Measurements from ENCODE around the gene SH2D3C.
A peak's percentile ranks its signal among the peaks of the same experiment; 100 is the strongest.

The SH2D3C gene

DNA sequence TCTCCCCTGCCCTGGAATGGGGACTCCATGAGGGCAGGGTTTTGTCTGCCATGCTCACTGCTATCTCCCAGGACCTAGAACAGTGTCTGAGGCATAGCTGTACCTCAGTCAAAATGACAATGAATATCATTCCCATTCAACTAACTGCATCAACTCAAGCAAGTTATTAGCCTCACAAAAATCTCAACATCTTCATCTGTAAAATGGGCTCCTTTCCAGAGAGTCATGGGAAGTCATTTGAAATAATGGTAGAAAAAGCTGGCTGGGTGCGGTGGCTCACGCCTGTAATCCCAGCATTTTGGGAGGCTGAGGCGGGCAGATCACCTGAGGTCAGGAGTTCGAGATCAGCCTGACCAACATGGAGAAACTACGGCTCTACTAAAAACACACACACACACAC is 9.4 kb downstream of the SH2D3C start:
- Histone ChIP-seq H3K9ac (ENCODE audit: low read length) (no peak overlapping the region), H3K4ac (ENCODE audit: low read depth in 1 of 2, low read length in 2 of 2) (no peak overlapping the region), H3K27ac (ENCODE audit: low read length, poor library complexity, severe bottlenecking) (no peak overlapping the region), H3K36me3 (ENCODE audit: control insufficient read depth in 1 of 2, insufficient read depth in 2 of 2, low read depth in 1 of 2, low read length in 2 of 2) (no peaks in the 10 kb centered on the region), H3K9me3 (ENCODE audit: control insufficient read depth, low read length) (no peaks in the 10 kb centered on the region), H3K4me2 (ENCODE audit: low read length, poor library complexity, severe bottlenecking) (no peak overlapping the region), H4K91ac (ENCODE audit: low read length) (no peak overlapping the region), H3K27me3 (ENCODE audit: control insufficient read depth in 1 of 2, insufficient read depth in 1 of 2, low read length in 2 of 2) (peaks cover 6 to 62% of the 10 kb centered on the region in 2 experiments), H2AK5ac (ENCODE audit: low read length, severe bottlenecking) (no peak overlapping the region), H2AFZ (ENCODE audit: low read depth, low read length) (no peak overlapping the region), H3K23ac (ENCODE audit: low read length in 2 of 2) (no peak overlapping the region), H2BK12ac (ENCODE audit: low read length in 2 of 2) (no peak overlapping the region), H2BK120ac (ENCODE audit: low read depth, low read length) (no peak overlapping the region), H4K8ac (ENCODE audit: low read length) (no peak overlapping the region), H3K14ac (ENCODE audit: low read length in 2 of 2) (no peak overlapping the region), H3K4me1 (ENCODE audit: control insufficient read depth, insufficient read depth, low read depth, low read length) (peaks cover 18% of the 10 kb centered on the region), H3K79me1 (replicated peaks; ENCODE audit: low read length, poor library complexity, severe bottlenecking) (no peaks in the 10 kb centered on the region), H3K4me3 (ENCODE audit: insufficient read depth in 1 of 2, low read depth in 1 of 2, low read length in 2 of 2) (no peak overlapping the region), H2BK5ac (ENCODE audit: low read depth, low read length, poor library complexity, severe bottlenecking) (no peak overlapping the region), H3K18ac (ENCODE audit: low read depth in 1 of 2, low read length in 2 of 2) (no peak overlapping the region), H2BK15ac (ENCODE audit: low read depth, poor library complexity, severe bottlenecking) (no peak overlapping the region)
- DNase-seq: no peak
- 100% methylated on average over 5 of the region's 5 CpGs for WGBS

DNA sequence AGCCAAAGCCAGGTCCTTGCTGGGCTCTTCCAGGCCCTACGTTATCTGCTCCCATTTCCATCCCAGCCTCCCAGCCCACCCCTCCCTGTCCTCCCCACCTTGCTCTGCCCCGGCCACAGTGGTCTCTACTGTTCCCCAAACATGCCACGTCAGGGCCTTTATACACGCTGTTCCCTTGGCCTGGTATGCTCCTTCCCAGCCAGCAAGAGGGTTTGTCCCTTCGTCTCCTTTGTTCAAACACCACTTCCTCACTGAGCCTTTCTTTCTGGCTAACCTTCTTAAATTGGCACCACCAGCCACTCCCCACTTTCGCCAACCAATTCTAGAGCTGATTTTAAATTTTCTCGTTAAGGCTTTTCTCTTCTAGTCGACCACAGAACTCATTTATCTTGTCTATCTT is 9.8 kb downstream of the SH2D3C start:
- Histone ChIP-seq H2BK120ac (ENCODE audit: low read depth, low read length) (no peak overlapping the region), H2AK5ac (ENCODE audit: low read length, severe bottlenecking) (no peak overlapping the region), H2BK15ac (ENCODE audit: low read depth, poor library complexity, severe bottlenecking) (no peak overlapping the region), H3K27me3 (ENCODE audit: control insufficient read depth in 1 of 2, insufficient read depth in 1 of 2, low read length in 2 of 2) (peaks cover 10 to 61% of the 10 kb centered on the region in 2 experiments), H2BK5ac (ENCODE audit: low read depth, low read length, poor library complexity, severe bottlenecking) (no peak overlapping the region), H3K36me3 (ENCODE audit: control insufficient read depth in 1 of 2, insufficient read depth in 2 of 2, low read depth in 1 of 2, low read length in 2 of 2) (no peaks in the 10 kb centered on the region), H2AFZ (ENCODE audit: low read depth, low read length) (no peak overlapping the region), H3K9ac (ENCODE audit: low read length) (no peak overlapping the region), H3K4me2 (ENCODE audit: low read length, poor library complexity, severe bottlenecking) (no peak overlapping the region), H3K14ac (ENCODE audit: low read length in 2 of 2) (no peak overlapping the region), H4K91ac (ENCODE audit: low read length) (no peak overlapping the region), H3K79me1 (replicated peaks; ENCODE audit: low read length, poor library complexity, severe bottlenecking) (no peaks in the 10 kb centered on the region), H3K27ac (ENCODE audit: low read length, poor library complexity, severe bottlenecking) (no peak overlapping the region), H3K9me3 (ENCODE audit: control insufficient read depth, low read length) (no peaks in the 10 kb centered on the region), H3K4me3 (ENCODE audit: insufficient read depth in 1 of 2, low read depth in 1 of 2, low read length in 2 of 2) (no peak overlapping the region), H3K18ac (ENCODE audit: low read depth in 1 of 2, low read length in 2 of 2) (no peak overlapping the region), H4K8ac (ENCODE audit: low read length) (no peak overlapping the region), H3K4me1 (ENCODE audit: control insufficient read depth, insufficient read depth, low read depth, low read length) (peaks cover 18% of the 10 kb centered on the region), H3K23ac (ENCODE audit: low read length in 2 of 2) (no peak overlapping the region), H2BK12ac (ENCODE audit: low read length in 2 of 2) (no peak overlapping the region), H3K4ac (ENCODE audit: low read depth in 1 of 2, low read length in 2 of 2) (no peak overlapping the region)
- DNase-seq: no peak
- 78% methylated on average over 8 of the region's 8 CpGs for WGBS

DNA sequence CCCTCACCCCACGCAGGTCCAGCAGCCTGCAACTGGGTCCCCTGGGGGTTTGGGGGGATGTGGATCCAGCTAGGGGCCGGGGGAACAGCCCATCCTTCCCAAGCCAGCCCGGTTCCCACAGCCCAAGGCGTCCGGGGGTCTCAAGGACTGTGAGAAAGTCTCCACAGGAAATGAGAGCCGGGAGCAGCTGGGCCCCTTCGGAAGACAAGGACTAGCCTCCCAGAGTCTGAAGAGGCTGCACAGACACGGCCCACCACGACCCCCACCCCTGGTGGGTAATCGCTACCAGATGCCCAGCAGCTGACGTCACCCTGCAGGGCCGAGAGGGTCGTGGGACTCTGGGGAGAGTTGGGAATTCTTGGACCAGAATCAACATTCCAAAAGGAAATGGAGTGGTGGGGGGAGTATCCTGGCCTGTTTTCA is 10.5 kb downstream of the SH2D3C start:
- H3K36me3 ChIP-seq (ENCODE audit: control insufficient read depth in 1 of 2, insufficient read depth in 2 of 2, low read depth in 1 of 2, low read length in 2 of 2): no peaks in the 10 kb centered on the region
- no peak overlapping the region for H3K9ac ChIP-seq (ENCODE audit: low read length)
- peak overlapping the region; percentile 78 for H4K91ac ChIP-seq (ENCODE audit: low read length)
- H3K27me3 ChIP-seq (ENCODE audit: control insufficient read depth in 1 of 2, insufficient read depth in 1 of 2, low read length in 2 of 2): peaks cover 15 to 65% of the 10 kb centered on the region in 2 experiments
- H3K4me1 ChIP-seq (ENCODE audit: control insufficient read depth, insufficient read depth, low read depth, low read length): peaks cover 18% of the 10 kb centered on the region
- peak overlapping the region; percentile 26 for H3K4me2 ChIP-seq (ENCODE audit: low read length, poor library complexity, severe bottlenecking)
- H2AK5ac ChIP-seq (ENCODE audit: low read length, severe bottlenecking): no peak overlapping the region
- H2BK15ac ChIP-seq (ENCODE audit: low read depth, poor library complexity, severe bottlenecking): peak overlapping the region; percentile 82
- no peak overlapping the region for H2BK5ac ChIP-seq (ENCODE audit: low read depth, low read length, poor library complexity, severe bottlenecking)
- peak overlapping the region in 1 of 2 experiments; percentile 65 for H3K18ac ChIP-seq (ENCODE audit: low read depth in 1 of 2, low read length in 2 of 2)
- H3K27ac ChIP-seq (ENCODE audit: low read length, poor library complexity, severe bottlenecking): no peak overlapping the region
- H3K9me3 ChIP-seq (ENCODE audit: control insufficient read depth, low read length): no peaks in the 10 kb centered on the region
- peak overlapping the region in 1 of 2 experiments; percentile 8 for H2BK12ac ChIP-seq (ENCODE audit: low read length in 2 of 2)
- H2BK120ac ChIP-seq (ENCODE audit: low read depth, low read length): no peak overlapping the region
- peak overlapping the region in 1 of 2 experiments; percentile 35 for H3K4ac ChIP-seq (ENCODE audit: low read depth in 1 of 2, low read length in 2 of 2)
- H3K14ac ChIP-seq (ENCODE audit: low read length in 2 of 2): no peak overlapping the region
- no peaks in the 10 kb centered on the region for H3K79me1 ChIP-seq (replicated peaks; ENCODE audit: low read length, poor library complexity, severe bottlenecking)
- 10% methylated on average over 13 of the region's 13 CpGs for whole genome bisulfite sequencing
- H4K8ac ChIP-seq (ENCODE audit: low read length): peak overlapping the region; percentile 84
- H3K23ac ChIP-seq (ENCODE audit: low read length in 2 of 2): peak overlapping the region in 1 of 2 experiments; percentile 26
- DNase-seq: peak; percentile 72
- peak overlapping the region; percentile 43 for H2AFZ ChIP-seq (ENCODE audit: low read depth, low read length)
- no peak overlapping the region for H3K4me3 ChIP-seq (ENCODE audit: insufficient read depth in 1 of 2, low read depth in 1 of 2, low read length in 2 of 2)

DNA sequence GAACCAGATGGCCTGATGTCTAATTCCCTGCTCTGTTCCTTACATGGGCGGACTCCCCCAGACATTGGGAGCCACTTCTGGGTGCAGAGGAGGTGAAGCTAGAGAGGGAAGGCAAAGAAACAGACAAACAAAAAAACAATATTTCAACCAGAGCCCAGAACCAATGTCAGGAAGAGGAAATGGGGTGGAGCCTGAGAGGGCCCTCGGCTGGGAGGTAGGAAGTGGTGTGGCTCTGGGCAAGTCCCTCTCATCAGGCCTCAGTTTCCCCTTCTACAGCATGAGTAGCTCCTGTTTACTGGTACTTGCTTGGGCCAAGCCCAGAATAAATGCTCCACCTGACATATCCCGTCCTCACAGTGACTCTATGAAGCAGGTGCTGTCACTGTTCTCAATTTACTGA is 11.1 kb downstream of the SH2D3C start:
- H2BK15ac ChIP-seq (ENCODE audit: low read depth, poor library complexity, severe bottlenecking): peak overlapping the region; percentile 56
- H4K91ac ChIP-seq (ENCODE audit: low read length): no peak overlapping the region
- peak overlapping the region; percentile 84 for H4K8ac ChIP-seq (ENCODE audit: low read length)
- no peaks in the 10 kb centered on the region for H3K9me3 ChIP-seq (ENCODE audit: control insufficient read depth, low read length)
- 0% methylated on average over 1 of the region's 3 CpGs for WGBS
- H3K27me3 ChIP-seq (ENCODE audit: control insufficient read depth in 1 of 2, insufficient read depth in 1 of 2, low read length in 2 of 2): peaks cover 20 to 68% of the 10 kb centered on the region in 2 experiments
- H3K9ac ChIP-seq (ENCODE audit: low read length): no peak overlapping the region
- H3K14ac ChIP-seq (ENCODE audit: low read length in 2 of 2): no peak overlapping the region
- peak overlapping the region in 1 of 2 experiments; percentile 45 for H2BK12ac ChIP-seq (ENCODE audit: low read length in 2 of 2)
- H3K18ac ChIP-seq (ENCODE audit: low read depth in 1 of 2, low read length in 2 of 2): peak overlapping the region; percentile 18 to 65
- no peak overlapping the region for H3K4me3 ChIP-seq (ENCODE audit: insufficient read depth in 1 of 2, low read depth in 1 of 2, low read length in 2 of 2)
- H3K36me3 ChIP-seq (ENCODE audit: control insufficient read depth in 1 of 2, insufficient read depth in 2 of 2, low read depth in 1 of 2, low read length in 2 of 2): no peaks in the 10 kb centered on the region
- no peak overlapping the region for H3K27ac ChIP-seq (ENCODE audit: low read length, poor library complexity, severe bottlenecking)
- H2BK120ac ChIP-seq (ENCODE audit: low read depth, low read length): no peak overlapping the region
- H2AK5ac ChIP-seq (ENCODE audit: low read length, severe bottlenecking): no peak overlapping the region
- peak overlapping the region in 1 of 2 experiments; percentile 35 for H3K4ac ChIP-seq (ENCODE audit: low read depth in 1 of 2, low read length in 2 of 2)
- no peak overlapping the region for H2BK5ac ChIP-seq (ENCODE audit: low read depth, low read length, poor library complexity, severe bottlenecking)
- no peaks in the 10 kb centered on the region for H3K79me1 ChIP-seq (replicated peaks; ENCODE audit: low read length, poor library complexity, severe bottlenecking)
- H3K23ac ChIP-seq (ENCODE audit: low read length in 2 of 2): no peak overlapping the region
- peaks cover 18% of the 10 kb centered on the region for H3K4me1 ChIP-seq (ENCODE audit: control insufficient read depth, insufficient read depth, low read depth, low read length)
- DNase-seq: no peak
- H2AFZ ChIP-seq (ENCODE audit: low read depth, low read length): no peak overlapping the region
- H3K4me2 ChIP-seq (ENCODE audit: low read length, poor library complexity, severe bottlenecking): no peak overlapping the region
